ENCODE results near the gene XRCC5.

DNA sequence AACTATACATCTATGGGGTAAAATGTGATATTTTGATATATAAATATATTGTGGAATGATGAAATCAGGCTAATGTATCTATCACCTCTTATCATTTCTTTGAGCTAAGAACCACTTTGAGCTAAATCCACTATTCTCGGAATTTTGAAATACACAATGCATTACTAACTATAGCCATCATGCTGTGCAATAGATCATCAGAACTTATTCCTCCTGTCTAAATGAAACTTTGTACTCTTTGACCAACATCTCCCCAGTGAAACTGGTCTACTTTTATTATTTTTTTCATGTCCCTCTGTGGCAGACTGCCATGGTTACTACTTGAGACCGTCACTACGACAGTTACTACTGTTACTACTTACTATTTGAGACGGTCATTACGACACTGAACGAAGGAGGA is 39.0 kb upstream of the XRCC5 start:
- TF ChIP-seq POLR2AphosphoS5 (IDR thresholded peaks at IDR 0.05; ENCODE audit: borderline replicate concordance, low read depth, low read length) = no peak
- no peak for TF ChIP-seq EZH2 (IDR thresholded peaks at IDR 0.05)
- no peak for TF ChIP-seq FOXP2 (optimal IDR thresholded peaks at IDR 0.05; ENCODE audit: control extremely low read depth, extremely low read length, insufficient read depth)
